HG02885 (cell line): Measurements from ENCODE around the gene COPE.
A peak's percentile ranks its signal among the peaks of the same experiment; 100 is the strongest.

Experiments used
- ATAC-seq: cut with Tn5 transposase; IDR thresholded peaks from one replicate; pipeline ENCODE4 v1.9.1; 2021; ENCODE audit warnings: mild to moderate bottlenecking; ENCODE audit not compliant: unreplicated experiment, poor library complexity

COPE gene

DNA sequence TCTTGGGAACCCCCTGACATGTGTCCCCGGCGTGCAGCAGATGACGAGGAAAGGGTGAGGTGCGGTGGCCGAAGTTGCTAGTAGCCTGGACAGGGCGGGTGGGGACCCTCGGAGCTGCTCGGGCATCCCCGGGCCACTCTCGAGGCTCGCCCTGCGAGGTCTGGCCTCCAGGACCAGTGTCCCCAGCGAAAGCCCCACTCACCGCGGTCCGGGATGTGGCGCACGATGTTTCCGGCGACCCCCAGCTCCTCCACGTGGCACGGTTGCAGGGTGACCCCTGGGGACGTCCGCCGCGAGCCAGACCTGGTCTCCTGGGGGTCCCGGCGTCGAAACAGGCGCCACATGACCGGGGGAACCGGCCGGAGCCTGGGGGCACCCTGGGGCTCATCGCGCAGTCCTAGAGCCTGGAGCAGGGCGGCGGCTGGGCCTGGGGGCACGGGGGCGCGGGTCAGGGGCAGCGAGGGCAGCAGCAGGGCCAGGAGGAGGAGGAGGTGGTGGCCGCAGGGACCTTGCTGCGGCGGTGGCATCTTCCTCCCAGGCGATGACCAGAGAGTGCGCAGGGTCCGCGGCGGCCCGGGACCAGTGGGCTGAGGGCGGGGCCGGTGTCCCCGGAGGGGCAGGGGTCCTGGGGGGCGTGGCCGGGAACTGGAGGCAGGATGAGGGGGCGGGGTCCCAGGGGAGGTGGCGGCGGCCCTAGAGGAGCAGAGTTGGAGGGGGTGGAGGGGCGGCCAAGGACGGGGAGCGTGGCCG lies 49.2 kb downstream of the COPE start:
- ATAC-seq = no peak

DNA sequence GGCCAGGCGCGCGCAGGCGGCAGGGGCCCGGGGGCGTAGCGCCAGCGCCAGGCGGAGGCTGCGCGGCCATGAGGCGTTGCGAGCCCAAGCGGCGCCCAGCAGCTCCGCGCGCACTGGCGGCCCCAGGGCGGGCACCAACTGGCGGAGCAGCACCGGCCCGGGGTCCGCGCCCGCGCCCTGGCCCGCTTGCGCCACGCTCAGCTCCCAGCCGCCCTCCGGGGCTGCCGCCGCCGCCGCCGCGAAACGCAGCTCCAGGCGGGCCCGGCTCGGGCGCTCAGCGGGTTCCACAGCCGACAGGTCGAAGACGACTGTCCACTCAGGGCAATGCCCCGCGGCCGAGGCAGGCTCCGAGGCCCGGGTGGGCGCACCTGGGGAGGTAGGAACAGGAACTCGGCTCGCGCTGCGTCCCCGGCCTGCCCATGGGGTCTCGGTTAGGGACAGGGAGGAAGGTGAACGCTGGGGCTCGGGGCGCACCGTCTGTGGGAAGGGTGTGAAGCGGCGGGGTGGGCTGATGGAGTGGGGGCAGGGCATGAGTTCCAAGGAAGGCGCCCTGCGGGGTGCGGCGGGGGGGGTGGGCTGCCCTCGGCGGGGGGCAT lies 50.1 kb downstream of the COPE start:
- ATAC-seq = no peak

DNA sequence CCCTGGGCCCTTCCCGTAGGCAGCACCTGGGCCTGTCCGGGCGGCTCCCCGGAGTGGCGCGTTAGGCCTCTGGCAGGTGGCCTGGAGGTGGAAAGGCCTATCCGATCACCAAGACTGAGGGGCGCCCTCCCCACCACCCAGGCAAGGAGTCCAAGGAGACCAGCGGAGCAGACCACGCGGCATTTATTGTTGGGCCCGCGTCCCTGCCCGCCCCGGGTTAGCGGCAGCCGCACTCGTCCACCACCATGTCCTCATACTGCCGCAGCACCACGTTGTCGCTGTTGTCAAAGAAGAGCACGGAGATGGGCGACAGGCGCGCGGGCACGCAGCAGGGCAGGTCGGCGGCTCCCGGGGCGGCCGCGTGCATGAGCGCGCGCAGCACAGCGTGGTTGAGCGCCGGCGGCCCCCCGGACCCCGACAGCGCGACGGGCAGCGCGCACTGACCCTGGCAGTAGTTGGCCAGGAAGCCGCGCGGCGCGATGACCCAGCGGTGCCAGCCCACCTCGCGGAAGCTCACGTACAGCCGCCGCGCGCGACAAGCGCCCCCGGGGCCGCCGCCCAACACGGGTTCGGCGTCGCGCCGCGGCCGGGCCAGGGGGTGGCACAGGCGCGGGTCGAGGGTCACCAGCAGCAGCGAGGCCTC lies 50.7 kb downstream of the COPE start:
- ATAC-seq = no peak

DNA sequence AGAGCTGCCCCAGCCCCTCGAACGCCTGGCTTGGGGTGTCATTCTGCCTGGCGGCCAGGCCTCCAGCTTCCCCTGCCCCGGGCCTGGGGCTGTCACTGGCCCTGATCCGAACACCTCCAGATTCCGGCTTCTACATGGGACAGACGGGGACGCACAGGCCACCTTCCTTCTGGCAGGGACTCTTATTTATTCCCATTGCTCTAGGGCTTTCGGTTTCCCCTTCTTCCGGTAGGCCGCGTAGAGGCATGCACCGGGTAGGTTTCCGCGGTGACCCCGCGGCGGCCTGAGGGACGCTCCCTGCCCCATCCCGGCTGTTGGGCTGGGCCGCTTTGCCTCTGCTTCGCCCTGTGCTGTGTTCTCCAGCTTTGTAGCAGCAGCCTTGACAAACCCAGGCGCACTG lies 51.4 kb downstream of the COPE start:
- no peak for ATAC-seq

DNA sequence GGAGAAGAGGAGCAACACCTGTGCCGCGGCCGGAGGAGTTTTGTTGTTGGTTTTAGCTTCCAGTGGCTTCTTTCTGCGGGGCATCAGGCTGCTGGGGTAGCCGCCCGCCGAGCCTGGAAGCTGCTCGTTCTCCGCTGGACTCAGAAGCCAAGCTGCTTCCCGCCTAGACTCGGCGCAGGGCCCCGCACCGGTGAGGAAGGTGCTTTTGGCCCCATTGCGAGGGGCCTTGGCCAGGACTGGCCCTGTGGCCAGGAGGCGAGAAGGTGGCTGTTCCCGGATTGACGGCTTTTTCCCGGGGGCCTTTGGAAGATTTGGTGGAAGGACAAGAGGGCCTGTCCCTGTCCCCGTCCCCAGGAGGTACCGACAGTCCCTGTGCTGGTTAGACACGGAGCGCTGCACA lies 52.0 kb downstream of the COPE start:
- no peak for ATAC-seq

DNA sequence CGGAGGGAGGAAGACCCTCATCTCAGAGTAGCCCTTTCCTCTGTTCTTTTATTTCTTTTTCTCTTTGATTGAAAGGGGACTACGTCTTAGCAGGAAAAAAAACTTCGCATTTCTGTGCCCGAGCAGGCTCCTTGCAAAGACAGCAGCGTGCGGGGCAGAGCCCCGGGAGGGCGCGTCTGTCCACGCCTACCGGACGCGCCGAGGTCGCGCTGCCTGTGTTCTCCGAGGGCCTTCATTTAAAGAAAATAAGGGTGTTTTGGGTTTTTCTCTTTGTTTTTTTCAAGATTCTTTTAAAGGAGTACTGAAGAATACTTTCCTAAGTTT lies 52.4 kb downstream of the COPE start:
- ATAC-seq = no peak

DNA sequence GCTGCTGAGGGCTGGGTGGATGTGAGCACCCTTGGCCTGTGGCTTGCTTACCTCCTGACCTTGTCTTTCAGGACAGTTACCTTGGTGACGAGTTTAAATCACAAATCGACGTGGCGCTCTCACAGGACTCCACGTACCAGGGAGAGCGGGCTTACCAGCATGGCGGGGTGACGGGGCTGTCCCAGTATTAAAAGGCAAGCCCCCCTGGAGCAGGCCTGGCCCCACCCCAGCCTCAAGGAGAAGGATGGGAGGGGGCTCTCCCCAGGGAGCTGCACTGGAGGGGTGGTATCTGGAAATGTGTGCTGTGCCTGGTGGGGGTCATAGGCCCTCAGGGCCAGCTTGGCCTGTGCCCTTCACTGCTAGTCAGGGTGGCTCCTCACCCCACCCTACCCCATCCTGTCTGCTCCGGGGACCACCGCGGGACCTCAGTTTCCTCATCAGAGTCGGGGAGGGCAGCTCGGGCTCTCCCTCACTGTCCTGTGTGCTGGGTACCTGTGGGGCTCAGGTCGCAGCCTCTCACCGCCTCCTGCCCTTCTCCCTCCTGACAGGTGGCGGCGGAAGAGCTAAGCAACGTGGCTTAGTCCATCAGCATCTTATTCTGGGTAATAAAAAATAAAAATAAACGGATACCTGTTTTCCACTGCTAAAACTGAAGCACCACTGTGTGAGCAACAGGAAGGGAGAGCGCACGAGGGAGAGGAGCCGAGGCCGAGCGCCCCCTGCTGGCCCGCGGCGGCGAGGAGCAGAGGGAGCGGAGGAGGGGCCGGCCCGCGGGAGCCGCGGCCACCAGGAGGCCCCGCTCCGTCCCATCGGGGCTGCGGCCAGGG lies 53.0 kb downstream of the COPE start:
- peak; percentile 68 for ATAC-seq

DNA sequence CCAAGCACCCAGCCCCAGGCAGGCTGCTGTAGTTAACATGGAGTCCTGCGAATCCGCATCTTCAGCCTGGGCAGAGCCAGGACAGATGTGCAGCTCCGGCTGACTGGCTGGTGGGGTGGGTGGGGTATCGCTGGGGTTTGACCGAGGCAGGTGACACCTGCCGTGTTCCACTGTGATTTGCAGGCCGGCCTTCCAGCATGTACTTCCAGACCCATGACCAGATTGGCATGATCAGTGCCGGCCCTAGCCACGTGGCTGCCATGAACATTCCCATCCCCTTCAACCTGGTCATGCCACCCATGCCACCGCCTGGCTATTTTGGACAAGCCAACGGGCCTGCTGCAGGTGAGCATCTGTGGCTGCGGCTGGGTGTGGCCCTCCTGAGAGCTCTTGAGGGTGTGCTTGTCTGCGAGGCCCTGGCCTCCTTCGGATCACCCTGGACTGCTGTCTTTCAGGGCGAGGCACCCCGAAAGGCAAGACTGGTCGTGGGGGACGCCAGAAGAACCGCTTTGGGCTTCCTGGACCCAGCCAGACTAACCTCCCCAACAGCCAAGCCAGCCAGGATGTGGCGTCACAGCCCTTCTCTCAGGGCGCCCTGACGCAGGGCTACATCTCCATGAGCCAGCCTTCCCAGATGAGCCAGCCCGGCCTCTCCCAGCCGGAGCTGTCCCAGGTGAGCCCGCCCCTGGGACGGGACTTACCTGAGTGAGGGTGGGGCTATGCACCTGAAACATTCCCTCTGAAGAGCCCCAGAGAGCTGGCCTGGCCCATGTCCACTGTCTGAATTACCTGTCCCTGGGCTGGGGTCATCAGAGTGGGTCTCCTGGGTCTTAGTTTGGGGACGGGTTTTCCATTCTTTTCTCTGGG lies 53.8 kb downstream of the COPE start:
- ATAC-seq = no peak

DNA sequence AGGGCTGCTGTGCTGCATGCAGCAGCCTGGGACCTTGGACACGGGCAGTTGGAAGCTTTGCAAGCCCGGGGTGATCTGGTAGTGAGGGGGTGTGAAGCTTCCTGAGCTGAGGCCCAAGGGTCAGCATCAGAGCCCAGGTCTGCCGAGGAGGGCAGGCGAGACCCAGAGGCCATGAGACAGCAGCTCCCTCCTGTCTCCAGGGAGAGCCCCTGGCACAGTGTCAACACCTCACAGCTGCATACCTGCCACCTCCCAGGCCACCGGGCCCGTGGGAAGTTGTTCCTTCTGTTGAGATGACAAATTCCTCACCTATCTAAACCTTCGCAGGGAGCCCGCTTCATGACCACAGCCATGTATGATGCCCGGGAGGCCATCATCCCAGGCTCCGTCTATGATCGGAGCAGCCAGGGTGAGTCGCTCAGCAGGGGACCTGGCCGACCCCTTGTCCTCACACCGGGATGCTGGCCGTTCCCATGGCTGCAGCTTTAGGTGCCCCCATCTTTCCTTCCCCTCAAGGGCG lies 55.3 kb downstream of the COPE start:
- no peak for ATAC-seq

DNA sequence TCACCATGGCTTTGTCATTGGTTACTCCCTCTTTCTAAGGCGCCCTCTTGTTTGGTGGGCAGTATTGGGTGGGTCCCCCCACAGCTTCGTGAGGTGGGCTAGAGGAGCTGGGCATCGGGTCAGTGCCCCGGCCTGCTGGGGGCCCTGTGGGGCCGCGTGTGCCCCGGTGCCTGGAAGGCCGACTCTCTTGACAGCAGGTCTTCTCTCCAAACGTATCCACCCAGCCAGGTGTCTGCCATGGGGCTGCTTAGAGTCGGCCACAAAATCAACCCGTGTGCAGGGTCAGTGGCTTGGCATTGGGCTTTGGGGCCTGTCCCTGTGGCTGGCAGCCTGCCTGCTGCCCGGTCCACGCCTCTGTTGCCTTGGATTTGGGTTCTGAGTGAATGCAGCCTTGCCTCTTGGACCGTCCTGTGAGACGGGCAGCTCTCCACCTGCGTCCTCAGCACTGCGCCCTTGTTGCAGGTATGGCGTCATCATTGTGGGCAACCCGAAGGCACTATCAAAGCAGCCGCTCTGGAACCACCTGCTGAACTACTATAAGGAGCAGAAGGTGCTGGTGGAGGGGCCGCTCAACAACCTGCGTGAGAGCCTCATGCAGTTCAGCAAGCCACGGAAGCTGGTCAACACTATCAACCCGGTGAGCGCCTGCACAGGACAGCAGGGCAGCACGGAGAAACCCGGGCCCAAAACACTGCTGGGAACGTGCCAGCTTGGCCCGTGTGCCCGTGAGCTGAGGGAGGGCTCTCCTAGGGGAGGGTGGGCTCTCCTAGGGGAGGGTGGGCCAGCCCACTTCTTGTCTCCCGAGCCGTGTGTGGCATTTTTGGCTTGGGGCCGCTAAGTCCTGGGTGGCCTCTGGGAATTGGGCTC lies 56.0 kb downstream of the COPE start:
- ATAC-seq = no peak

DNA sequence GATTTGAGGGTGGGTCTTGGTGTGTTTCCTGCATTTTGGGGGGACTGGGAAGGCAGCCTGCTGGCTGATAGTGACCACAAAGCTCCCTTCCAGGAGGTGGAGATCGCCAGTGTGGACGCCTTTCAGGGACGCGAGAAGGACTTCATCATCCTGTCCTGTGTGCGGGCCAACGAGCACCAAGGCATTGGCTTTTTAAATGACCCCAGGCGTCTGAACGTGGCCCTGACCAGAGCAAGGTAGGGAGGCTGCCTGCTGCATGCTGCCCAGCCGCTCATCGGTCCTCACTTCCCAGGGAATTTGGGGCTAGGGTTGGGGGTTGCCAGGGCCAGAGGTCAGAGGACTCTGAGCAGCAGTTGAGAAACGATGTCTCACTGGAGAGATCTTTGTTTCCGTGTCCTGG lies 57.3 kb downstream of the COPE start:
- no peak for ATAC-seq

DNA sequence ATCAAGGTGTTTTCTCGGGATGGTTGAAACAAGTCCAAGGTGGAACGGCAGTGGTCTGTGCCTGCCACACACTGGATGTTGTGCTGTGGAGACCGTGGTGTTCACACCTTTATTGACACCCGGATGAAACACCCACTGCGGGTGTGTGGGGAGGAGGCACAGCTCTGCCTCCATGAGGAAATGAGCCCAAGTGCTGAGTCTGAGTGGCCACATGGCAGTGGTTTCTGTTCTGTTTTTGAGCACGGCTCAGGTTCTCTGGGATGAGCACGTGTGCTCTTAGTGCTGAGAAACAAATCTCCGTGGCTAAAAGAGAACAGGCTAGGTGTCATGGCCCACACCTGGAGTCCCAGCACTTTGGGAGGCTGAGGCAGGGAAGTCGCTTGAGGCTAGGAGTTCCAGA lies 58.0 kb downstream of the COPE start:
- ATAC-seq = no peak

DNA sequence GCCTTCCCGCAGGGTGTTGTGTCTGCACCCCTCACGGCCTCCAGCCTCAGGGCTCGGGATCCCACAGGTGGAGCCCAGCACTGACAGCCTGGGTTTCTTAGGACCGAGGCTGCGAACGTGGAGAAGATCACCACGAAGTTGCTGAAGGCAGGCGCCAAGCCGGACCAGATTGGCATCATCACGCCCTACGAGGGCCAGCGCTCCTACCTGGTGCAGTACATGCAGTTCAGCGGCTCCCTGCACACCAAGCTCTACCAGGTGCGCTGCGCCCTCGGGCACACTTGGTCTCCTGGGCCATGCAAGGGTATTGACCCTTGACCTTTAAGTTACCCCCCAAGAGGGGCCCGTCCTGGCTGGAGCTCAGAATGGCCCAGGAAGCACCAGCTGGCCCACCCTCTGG lies 58.5 kb downstream of the COPE start:
- ATAC-seq = no peak

DNA sequence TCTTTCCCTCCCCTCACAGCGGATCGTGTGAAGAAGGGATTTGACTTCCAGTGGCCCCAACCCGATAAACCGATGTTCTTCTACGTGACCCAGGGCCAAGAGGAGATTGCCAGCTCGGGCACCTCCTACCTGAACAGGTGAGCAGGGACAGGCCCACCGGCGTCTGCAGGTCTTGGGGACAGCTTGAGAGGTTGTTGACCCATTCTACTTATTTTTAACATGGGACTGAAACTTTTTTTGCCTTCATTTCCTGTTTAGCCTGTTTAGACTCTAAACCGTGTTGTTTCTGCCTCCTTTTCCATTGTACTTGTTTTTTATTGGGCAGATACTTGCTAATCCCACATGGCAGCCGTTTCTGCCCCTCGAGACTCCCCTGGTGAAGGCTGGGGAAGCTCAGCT lies 58.9 kb downstream of the COPE start:
- ATAC-seq = no peak

DNA sequence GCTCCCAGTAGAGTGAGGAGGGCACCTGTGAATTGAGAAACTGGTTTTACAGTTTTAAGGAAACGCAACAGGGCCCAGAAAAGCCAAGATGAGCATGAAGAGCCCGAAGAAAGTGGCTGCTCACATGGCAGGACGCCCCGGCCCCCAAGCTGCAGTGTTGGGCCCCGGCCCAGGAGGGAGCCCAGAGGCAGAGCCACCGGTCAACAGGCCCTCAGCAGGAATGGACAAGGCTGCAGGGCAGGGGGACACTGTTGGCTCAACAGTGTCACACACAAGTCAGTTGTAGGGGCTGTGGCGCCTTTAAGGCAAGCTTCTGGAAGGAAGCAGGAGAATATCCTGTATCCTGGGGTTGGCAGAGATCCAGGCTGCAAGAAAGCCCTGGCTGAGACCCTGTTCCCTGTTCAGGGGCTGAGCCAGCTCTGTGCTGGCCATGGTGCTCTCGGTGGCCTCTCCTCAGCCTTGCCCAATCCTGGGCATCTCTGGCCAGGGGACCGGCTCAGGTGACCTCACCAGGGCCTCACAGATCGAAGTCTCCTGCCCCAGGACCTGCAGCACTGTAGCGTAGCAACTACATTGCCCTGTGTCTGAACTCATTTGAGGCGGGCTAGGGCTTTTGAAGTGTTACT lies 59.4 kb downstream of the COPE start:
- ATAC-seq = no peak

DNA sequence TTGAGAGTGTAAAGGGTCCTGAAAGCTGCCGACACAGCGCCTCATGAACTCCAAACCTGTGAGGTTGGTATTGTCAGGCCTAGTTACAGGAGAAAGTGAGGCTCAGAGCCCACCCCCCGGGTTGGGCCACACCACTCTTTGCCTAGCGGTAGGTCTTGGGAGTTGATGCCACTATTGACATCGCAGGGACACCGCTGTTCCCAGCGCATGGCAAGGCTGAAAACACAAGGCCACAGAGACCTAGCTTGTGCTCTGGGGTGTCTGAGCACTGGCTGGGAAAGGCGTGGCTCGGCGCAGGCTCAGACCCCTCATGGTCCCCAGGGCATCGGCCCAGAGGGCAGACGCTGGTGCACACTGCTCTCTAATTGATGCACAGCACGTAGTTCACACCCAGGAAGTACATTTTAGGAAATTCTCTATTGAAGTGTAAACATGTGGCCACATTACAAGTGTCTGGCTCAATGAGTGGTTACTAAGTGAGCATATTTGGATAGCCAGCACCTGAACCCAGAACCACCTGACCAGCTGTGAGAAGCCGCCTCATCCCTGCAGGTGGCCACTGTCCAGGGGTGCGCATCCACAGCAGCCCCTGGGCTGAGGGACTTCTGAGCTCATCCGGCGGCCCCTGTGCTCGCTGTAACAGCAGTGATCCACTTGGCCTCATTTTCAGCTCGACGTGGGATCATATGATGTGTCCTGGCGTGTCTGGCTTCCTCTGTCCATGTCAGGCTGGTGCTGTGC lies 60.1 kb downstream of the COPE start:
- no peak for ATAC-seq

DNA sequence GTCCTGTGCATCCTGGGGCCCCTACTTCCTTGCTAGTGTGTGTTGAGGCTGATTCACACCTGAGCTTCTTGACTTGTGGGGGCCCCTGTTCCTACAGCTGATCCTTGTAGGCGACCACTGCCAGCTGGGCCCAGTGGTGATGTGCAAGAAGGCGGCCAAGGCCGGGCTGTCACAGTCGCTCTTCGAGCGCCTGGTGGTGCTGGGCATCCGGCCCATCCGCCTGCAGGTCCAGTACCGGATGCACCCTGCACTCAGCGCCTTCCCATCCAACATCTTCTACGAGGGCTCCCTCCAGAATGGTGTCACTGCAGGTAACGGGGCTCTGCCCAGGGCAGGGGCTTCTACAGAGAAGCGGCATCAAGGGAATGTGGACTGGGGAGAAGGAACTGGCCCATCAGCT lies 62.0 kb downstream of the COPE start:
- ATAC-seq = no peak
